ENCODE measurements around the gene YTHDC2. TPM values are rescaled to one million over a fixed set of nuclear protein-coding genes. Genes with fewer than 3 reads are reported as not detected.
A peak's percentile ranks its signal among the peaks of the same experiment; 100 is the strongest.

Gene YTHDC2
- total and polyA plus RNA-seq, 4 donors = 6.2 to 32.9 (median 14.8) TPM

DNA sequence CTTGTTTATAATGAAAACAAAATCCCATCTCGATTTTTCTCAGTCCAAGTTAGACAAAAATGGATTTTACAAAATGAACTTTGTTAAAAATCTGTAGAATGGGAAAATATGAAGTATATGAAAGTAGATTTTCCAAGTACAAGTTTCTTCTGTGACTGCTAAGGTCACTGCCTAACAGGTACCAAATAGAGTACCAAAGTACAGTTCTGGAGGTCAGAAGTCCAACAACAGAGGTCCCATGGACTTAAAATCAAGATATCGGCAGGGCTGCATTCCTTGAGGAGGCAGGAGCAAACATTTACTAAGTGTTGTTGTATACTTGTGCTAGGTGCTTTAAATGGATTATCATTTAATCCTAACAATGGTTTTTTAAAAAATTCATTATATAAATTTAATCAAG lies 5.9 kb downstream of the YTHDC2 start:
- H3K4me1 ChIP-seq (ENCODE audit: control insufficient read depth in 4 of 4, insufficient read depth in 4 of 4, low read length in 3 of 4) = peaks cover 0 to 7% (median 4%) of the 10 kb centered on the region in 4 donors
- DNase-seq (ENCODE audit: low spot score) = no peak
- no peaks in the 10 kb centered on the region for H3K27me3 ChIP-seq (ENCODE audit: control insufficient read depth in 4 of 4, insufficient read depth in 4 of 4, low read length in 3 of 4)
- H3K9me3 ChIP-seq (ENCODE audit: control insufficient read depth in 4 of 4, low read length in 3 of 4) = no peaks in the 10 kb centered on the region
- no peak overlapping the region for H3K27ac ChIP-seq (ENCODE audit: low read depth in 1 of 2, low read length in 2 of 2)
- peaks cover 0 to 2% (median under 1%) of the 10 kb centered on the region in 4 donors for H3K36me3 ChIP-seq (ENCODE audit: control insufficient read depth in 4 of 4, insufficient read depth in 3 of 4, low read depth in 1 of 4, low read length in 3 of 4)
- H3K4me3 ChIP-seq (ENCODE audit: low read depth in 1 of 3, low read length in 3 of 3) = no peak overlapping the region
- TF ChIP-seq FOXA1 (IDR thresholded peaks at IDR 0.05) (no peak), RXRA (IDR thresholded peaks at IDR 0.05) (peak in 1 of 2 donors; percentile 19), HNF4A (conservative IDR thresholded peaks at IDR 0.05) (peak; percentile 55 to 84)
- 66% methylated on average over 2 of the region's 2 CpGs for WGBS
- H3K9ac ChIP-seq (ENCODE audit: low read depth in 1 of 2, low read length in 2 of 2) = no peak overlapping the region

DNA sequence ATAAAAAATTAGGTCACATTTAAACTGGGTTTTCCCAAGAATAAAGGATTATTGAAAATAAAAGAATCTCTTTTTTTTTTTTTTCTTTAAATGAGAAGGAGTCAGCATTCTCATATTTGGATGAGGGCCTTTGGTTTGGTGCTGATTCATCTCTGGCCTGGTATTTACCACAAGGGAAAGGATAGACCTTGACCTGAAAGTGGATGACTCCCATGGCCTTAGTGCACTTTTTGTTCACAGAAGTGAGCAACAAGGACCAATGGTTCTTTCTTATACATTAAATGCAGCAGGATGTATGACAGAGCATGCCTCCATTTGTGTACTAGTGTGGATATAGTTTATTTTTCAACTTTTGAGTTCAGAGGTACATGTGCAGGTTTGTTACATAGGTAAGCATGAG lies 6.9 kb downstream of the YTHDC2 start:
- TF ChIP-seq FOXA1 (IDR thresholded peaks at IDR 0.05) (no peak), CTCF (IDR thresholded peaks at IDR 0.05; ENCODE audit: low read depth, low read length, missing input control) (no peak), FOXA2 (IDR thresholded peaks at IDR 0.05) (no peak), EGR1 (IDR thresholded peaks at IDR 0.05; ENCODE audit: low read depth in 2 of 2) (no peak), HNF4A (conservative IDR thresholded peaks at IDR 0.05) (peak; percentile 10 to 36), RXRA (IDR thresholded peaks at IDR 0.05) (no peak), JUND (IDR thresholded peaks at IDR 0.05) (no peak)
- H3K4me1 ChIP-seq (ENCODE audit: control insufficient read depth in 4 of 4, insufficient read depth in 4 of 4, low read length in 3 of 4) = peaks cover 0 to 3% (median 1%) of the 10 kb centered on the region in 4 donors
- no peak overlapping the region for H3K4me3 ChIP-seq (ENCODE audit: low read depth in 1 of 3, low read length in 3 of 3)

DNA sequence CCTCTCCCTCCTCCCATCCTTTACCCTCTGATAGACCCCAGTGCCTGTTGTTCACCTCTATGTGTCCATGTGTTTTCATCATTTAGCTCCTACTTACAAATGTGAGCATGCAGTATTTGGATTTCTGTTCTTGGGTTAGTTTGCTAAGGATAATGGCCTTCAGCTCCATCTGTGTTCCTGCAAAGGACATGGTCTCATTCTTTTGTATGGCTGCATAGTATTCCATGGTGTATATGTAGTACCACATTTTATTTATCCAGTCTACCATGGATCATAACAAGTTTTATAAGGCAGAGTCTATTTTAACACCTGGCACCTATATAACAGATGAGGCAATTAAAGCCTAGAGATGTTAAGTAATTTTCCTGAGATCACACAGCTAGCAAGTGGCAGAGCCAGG lies 7.4 kb downstream of the YTHDC2 start:
- Histone ChIP-seq H3K27me3 (ENCODE audit: control insufficient read depth in 4 of 4, insufficient read depth in 4 of 4, low read length in 3 of 4) (no peaks in the 10 kb centered on the region), H3K27ac (ENCODE audit: low read depth in 1 of 2, low read length in 2 of 2) (no peak overlapping the region), H3K36me3 (ENCODE audit: control insufficient read depth in 4 of 4, insufficient read depth in 3 of 4, low read depth in 1 of 4, low read length in 3 of 4) (peaks cover 0 to 2% (median under 1%) of the 10 kb centered on the region in 4 donors), H3K4me3 (ENCODE audit: low read depth in 1 of 3, low read length in 3 of 3) (no peak overlapping the region), H3K9ac (ENCODE audit: low read depth in 1 of 2, low read length in 2 of 2) (no peak overlapping the region), H3K9me3 (ENCODE audit: control insufficient read depth in 4 of 4, low read length in 3 of 4) (no peaks in the 10 kb centered on the region), H3K4me1 (ENCODE audit: control insufficient read depth in 4 of 4, insufficient read depth in 4 of 4, low read length in 3 of 4) (peaks cover 0 to 3% (median 0%) of the 10 kb centered on the region in 4 donors)
- DNase-seq (ENCODE audit: low spot score) = no peak
- no peak for TF ChIP-seq NR2F2 (IDR thresholded peaks at IDR 0.05)
- TF ChIP-seq FOXA2 (IDR thresholded peaks at IDR 0.05) = no peak
- TF ChIP-seq RXRA (IDR thresholded peaks at IDR 0.05) = no peak
- no peak for TF ChIP-seq REST (IDR thresholded peaks at IDR 0.05)
- no peak for TF ChIP-seq TAF1 (conservative IDR thresholded peaks at IDR 0.05)
- TF ChIP-seq YY1 (IDR thresholded peaks at IDR 0.05) = no peak
- no peak for TF ChIP-seq EGR1 (IDR thresholded peaks at IDR 0.05; ENCODE audit: low read depth in 2 of 2)
- TF ChIP-seq, protein P1, sequence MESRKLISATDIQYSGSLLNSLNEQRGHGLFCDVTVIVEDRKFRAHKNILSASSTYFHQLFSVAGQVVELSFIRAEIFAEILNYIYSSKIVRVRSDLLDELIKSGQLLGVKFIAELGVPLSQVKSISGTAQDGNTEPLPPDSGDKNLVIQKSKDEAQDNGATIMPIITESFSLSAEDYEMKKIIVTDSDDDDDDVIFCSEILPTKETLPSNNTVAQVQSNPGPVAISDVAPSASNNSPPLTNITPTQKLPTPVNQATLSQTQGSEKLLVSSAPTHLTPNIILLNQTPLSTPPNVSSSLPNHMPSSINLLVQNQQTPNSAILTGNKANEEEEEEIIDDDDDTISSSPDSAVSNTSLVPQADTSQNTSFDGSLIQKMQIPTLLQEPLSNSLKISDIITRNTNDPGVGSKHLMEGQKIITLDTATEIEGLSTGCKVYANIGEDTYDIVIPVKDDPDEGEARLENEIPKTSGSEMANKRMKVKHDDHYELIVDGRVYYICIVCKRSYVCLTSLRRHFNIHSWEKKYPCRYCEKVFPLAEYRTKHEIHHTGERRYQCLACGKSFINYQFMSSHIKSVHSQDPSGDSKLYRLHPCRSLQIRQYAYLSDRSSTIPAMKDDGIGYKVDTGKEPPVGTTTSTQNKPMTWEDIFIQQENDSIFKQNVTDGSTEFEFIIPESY (IDR thresholded peaks at IDR 0.05) = no peak
- TF ChIP-seq, protein P2, sequence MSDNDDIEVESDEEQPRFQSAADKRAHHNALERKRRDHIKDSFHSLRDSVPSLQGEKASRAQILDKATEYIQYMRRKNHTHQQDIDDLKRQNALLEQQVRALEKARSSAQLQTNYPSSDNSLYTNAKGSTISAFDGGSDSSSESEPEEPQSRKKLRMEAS (IDR thresholded peaks at IDR 0.05) = no peak

More for the DNA sequence above, 6.9 kb downstream of the YTHDC2 start:
- no peaks in the 10 kb centered on the region for H3K9me3 ChIP-seq (ENCODE audit: control insufficient read depth in 4 of 4, low read length in 3 of 4)
- H3K27me3 ChIP-seq (ENCODE audit: control insufficient read depth in 4 of 4, insufficient read depth in 4 of 4, low read length in 3 of 4) = no peaks in the 10 kb centered on the region
- H3K9ac ChIP-seq (ENCODE audit: low read depth in 1 of 2, low read length in 2 of 2) = no peak overlapping the region
- no peak for DNase-seq (ENCODE audit: low spot score)
- no peak overlapping the region for H3K27ac ChIP-seq (ENCODE audit: low read depth in 1 of 2, low read length in 2 of 2)
- peaks cover 0 to 2% (median under 1%) of the 10 kb centered on the region in 4 donors for H3K36me3 ChIP-seq (ENCODE audit: control insufficient read depth in 4 of 4, insufficient read depth in 3 of 4, low read depth in 1 of 4, low read length in 3 of 4)
